Measurements from ENCODE around the gene TMEM245.

The TMEM245 gene

DNA sequence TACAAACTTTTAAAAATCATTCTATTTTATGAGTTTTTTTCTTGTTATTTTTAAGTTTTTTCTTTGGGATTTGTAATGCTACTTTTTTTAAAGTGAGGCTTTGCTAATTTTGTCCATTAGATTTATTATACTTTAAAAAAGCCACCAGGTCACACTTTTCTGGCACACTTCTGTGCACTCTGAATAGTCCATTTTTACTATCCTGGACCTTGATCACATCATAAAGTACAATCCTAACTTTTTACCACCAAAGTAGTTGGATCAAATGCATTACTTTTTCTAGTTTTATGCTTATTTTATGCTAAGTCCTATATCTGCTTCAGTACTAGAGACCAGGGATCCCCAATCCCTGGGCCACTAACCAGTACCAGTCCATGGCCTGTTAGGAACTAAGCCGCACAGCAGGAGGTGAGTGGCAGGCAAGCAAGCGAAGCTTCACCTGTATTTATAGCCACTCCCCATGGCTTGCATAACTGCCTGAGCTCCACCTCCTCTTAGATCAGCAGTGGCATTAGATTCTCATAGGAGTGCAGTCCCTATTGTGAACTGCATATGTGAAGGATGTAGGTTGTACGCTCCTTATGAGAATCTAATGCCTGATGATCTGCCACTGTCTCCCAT lies 31.3 kb upstream of the TMEM245 start:
- H3K9ac ChIP-seq (ENCODE audit: low read depth, low read length, poor library complexity): no peak overlapping the region
- H2BK5ac ChIP-seq (ENCODE audit: low read length): no peak overlapping the region
- no peak overlapping the region for H2BK120ac ChIP-seq (ENCODE audit: low read depth, low read length)
- no peak overlapping the region for H2BK12ac ChIP-seq (ENCODE audit: low read length)
- no CpG with 5 or more reads among the region's 3 CpGs for WGBS, 2 donors (ENCODE audit: extremely low coverage in 2 of 2, insufficient read length in 2 of 2, insufficient replicate concordance in 1 of 2)
- H4K91ac ChIP-seq (ENCODE audit: low read depth, low read length, poor library complexity): no peak overlapping the region
- no peaks in the 10 kb centered on the region for H3K36me3 ChIP-seq (replicated peaks in 1 of 2; ENCODE audit: control insufficient read depth in 2 of 2, insufficient read depth in 2 of 2, low read length in 2 of 2)
- no peaks in the 10 kb centered on the region for H3K79me1 ChIP-seq (ENCODE audit: low read depth, low read length)
- peaks cover 0 to 18% of the 10 kb centered on the region in 2 donors for H3K9me3 ChIP-seq (replicated peaks in 1 of 2; ENCODE audit: control insufficient read depth in 2 of 2, insufficient read depth in 1 of 2, low read depth in 1 of 2, low read length in 2 of 2)
- H3K4ac ChIP-seq (ENCODE audit: low read length): no peak overlapping the region
- H2BK15ac ChIP-seq (ENCODE audit: low read length): no peak overlapping the region
- peaks cover 0 to 32% (median 0%) of the 10 kb centered on the region in 3 experiments for H3K27me3 ChIP-seq (ENCODE audit: control insufficient read depth in 3 of 3, insufficient read depth in 3 of 3, low read depth in 1 of 3, low read length in 3 of 3)
- no peak overlapping the region for H3K4me3 ChIP-seq (ENCODE audit: low read length in 2 of 2)
- H3K23ac ChIP-seq (ENCODE audit: low read depth, low read length, poor library complexity): no peak overlapping the region
- DNase-seq (ENCODE audit: low spot score): no peak
- no peak overlapping the region for H2AK5ac ChIP-seq (ENCODE audit: low read depth, low read length)
- no peak overlapping the region for H4K8ac ChIP-seq (ENCODE audit: low read depth, low read length)
- H3K18ac ChIP-seq (ENCODE audit: low read length): no peak overlapping the region
- no peak overlapping the region for H3K4me2 ChIP-seq (ENCODE audit: insufficient read depth, low read length, poor library complexity, severe bottlenecking)
- H3K14ac ChIP-seq (ENCODE audit: low read length): no peak overlapping the region
- no peak overlapping the region for H3K27ac ChIP-seq (replicated peaks; ENCODE audit: low read length)
- no peak overlapping the region for H2AFZ ChIP-seq (ENCODE audit: low read length)
- no peaks in the 10 kb centered on the region for H3K4me1 ChIP-seq (ENCODE audit: control insufficient read depth in 2 of 2, insufficient read depth in 1 of 2, low read depth in 1 of 2, low read length in 2 of 2)

- H3K23ac ChIP-seq (ENCODE audit: low read depth, low read length, poor library complexity): no peak overlapping the region
- H3K27me3 ChIP-seq (ENCODE audit: control insufficient read depth in 3 of 3, insufficient read depth in 3 of 3, low read depth in 1 of 3, low read length in 3 of 3): peaks cover 0 to 29% (median 0%) of the 10 kb centered on the region in 3 experiments
- H3K79me1 ChIP-seq (ENCODE audit: low read depth, low read length): no peaks in the 10 kb centered on the region
- H2BK5ac ChIP-seq (ENCODE audit: low read length): no peak overlapping the region
- H2BK12ac ChIP-seq (ENCODE audit: low read length): no peak overlapping the region
- H2AFZ ChIP-seq (ENCODE audit: low read length): no peak overlapping the region
- no peak overlapping the region for H4K91ac ChIP-seq (ENCODE audit: low read depth, low read length, poor library complexity)
- no peak overlapping the region for H3K9ac ChIP-seq (ENCODE audit: low read depth, low read length, poor library complexity)
- no peak overlapping the region for H3K4ac ChIP-seq (ENCODE audit: low read length)
- no CpG with 5 or more reads among the region's 4 CpGs for WGBS, 2 donors (ENCODE audit: extremely low coverage in 2 of 2, insufficient read length in 2 of 2, insufficient replicate concordance in 1 of 2)
- H3K27ac ChIP-seq (replicated peaks; ENCODE audit: low read length): no peak overlapping the region
- H2BK15ac ChIP-seq (ENCODE audit: low read length): no peak overlapping the region
- no peak overlapping the region for H3K18ac ChIP-seq (ENCODE audit: low read length)
- no peak overlapping the region for H2AK5ac ChIP-seq (ENCODE audit: low read depth, low read length)
- peaks cover 0 to 18% of the 10 kb centered on the region in 2 donors for H3K9me3 ChIP-seq (replicated peaks in 1 of 2; ENCODE audit: control insufficient read depth in 2 of 2, insufficient read depth in 1 of 2, low read depth in 1 of 2, low read length in 2 of 2)
- H3K4me1 ChIP-seq (ENCODE audit: control insufficient read depth in 2 of 2, insufficient read depth in 1 of 2, low read depth in 1 of 2, low read length in 2 of 2): no peaks in the 10 kb centered on the region
- no peak for DNase-seq (ENCODE audit: low spot score)
- no peak overlapping the region for H3K14ac ChIP-seq (ENCODE audit: low read length)
- H4K8ac ChIP-seq (ENCODE audit: low read depth, low read length): no peak overlapping the region
- no peak overlapping the region for H3K4me2 ChIP-seq (ENCODE audit: insufficient read depth, low read length, poor library complexity, severe bottlenecking)
- no peak overlapping the region for H2BK120ac ChIP-seq (ENCODE audit: low read depth, low read length)
- no peaks in the 10 kb centered on the region for H3K36me3 ChIP-seq (replicated peaks in 1 of 2; ENCODE audit: control insufficient read depth in 2 of 2, insufficient read depth in 2 of 2, low read length in 2 of 2)
- H3K4me3 ChIP-seq (ENCODE audit: low read length in 2 of 2): no peak overlapping the region
These were observed 30.0 kb upstream of the TMEM245 start for GRCh38 chr9:109149722-109150121.

DNA sequence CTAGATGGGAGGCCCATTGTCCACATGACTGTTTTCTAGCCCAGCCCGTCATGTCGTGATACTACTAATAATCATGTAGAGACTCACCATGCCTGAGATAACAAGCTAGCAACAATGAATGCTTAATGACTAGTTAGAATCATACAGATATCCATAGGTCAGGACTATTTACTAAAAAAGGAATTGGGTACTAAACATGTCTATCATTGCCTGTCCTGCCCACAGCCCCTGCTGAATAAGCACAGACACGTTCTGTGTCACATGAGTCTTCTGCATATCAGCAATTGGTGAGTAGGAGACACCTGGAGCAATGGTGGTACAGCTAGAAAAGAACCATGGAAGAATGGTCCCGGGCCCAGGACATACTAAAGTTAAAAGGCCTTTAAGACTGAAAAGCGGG lies 29.3 kb upstream of the TMEM245 start:
- no peak for DNase-seq (ENCODE audit: low spot score)
- H2BK120ac ChIP-seq (ENCODE audit: low read depth, low read length): no peak overlapping the region
- no peaks in the 10 kb centered on the region for H3K79me1 ChIP-seq (ENCODE audit: low read depth, low read length)
- no peak overlapping the region for H2BK5ac ChIP-seq (ENCODE audit: low read length)
- H2AFZ ChIP-seq (ENCODE audit: low read length): no peak overlapping the region
- no peak overlapping the region for H3K4ac ChIP-seq (ENCODE audit: low read length)
- no peak overlapping the region for H3K14ac ChIP-seq (ENCODE audit: low read length)
- H3K4me1 ChIP-seq (ENCODE audit: control insufficient read depth in 2 of 2, insufficient read depth in 1 of 2, low read depth in 1 of 2, low read length in 2 of 2): no peaks in the 10 kb centered on the region
- no peak overlapping the region for H3K4me3 ChIP-seq (ENCODE audit: low read length in 2 of 2)
- no peak overlapping the region for H4K91ac ChIP-seq (ENCODE audit: low read depth, low read length, poor library complexity)
- no peak overlapping the region for H3K23ac ChIP-seq (ENCODE audit: low read depth, low read length, poor library complexity)
- no peak overlapping the region for H2AK5ac ChIP-seq (ENCODE audit: low read depth, low read length)
- H3K4me2 ChIP-seq (ENCODE audit: insufficient read depth, low read length, poor library complexity, severe bottlenecking): no peak overlapping the region
- peaks cover 0 to 26% (median 0%) of the 10 kb centered on the region in 3 experiments for H3K27me3 ChIP-seq (ENCODE audit: control insufficient read depth in 3 of 3, insufficient read depth in 3 of 3, low read depth in 1 of 3, low read length in 3 of 3)
- H2BK12ac ChIP-seq (ENCODE audit: low read length): no peak overlapping the region
- no CpG with 5 or more reads among the region's 5 CpGs for WGBS, 2 donors (ENCODE audit: extremely low coverage in 2 of 2, insufficient read length in 2 of 2, insufficient replicate concordance in 1 of 2)
- no peak overlapping the region for H4K8ac ChIP-seq (ENCODE audit: low read depth, low read length)
- peaks cover 0 to 17% of the 10 kb centered on the region in 2 donors for H3K9me3 ChIP-seq (replicated peaks in 1 of 2; ENCODE audit: control insufficient read depth in 2 of 2, insufficient read depth in 1 of 2, low read depth in 1 of 2, low read length in 2 of 2)
- no peak overlapping the region for H2BK15ac ChIP-seq (ENCODE audit: low read length)
- no peak overlapping the region for H3K9ac ChIP-seq (ENCODE audit: low read depth, low read length, poor library complexity)
- H3K36me3 ChIP-seq (replicated peaks in 1 of 2; ENCODE audit: control insufficient read depth in 2 of 2, insufficient read depth in 2 of 2, low read length in 2 of 2): no peaks in the 10 kb centered on the region
- H3K18ac ChIP-seq (ENCODE audit: low read length): no peak overlapping the region
- no peak overlapping the region for H3K27ac ChIP-seq (replicated peaks; ENCODE audit: low read length)

DNA sequence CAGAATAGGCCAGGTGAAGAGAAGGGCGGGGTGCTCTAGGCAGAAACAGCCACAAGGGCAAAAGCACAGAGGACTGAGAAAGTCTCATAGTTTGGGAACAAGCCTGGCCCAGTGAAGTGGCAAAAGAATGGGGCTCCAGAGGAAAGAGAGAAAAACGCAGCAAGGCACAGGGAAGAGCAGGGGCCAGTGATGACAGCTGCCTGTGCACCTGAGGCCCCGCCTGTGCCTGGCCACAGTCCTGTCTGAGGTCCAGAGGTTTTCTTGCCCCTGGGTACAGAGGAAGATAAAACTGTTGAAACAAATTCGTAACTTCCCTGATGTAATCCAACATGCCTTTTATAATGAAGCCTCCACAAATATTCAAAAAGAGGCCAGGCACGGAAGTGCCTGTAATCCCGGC lies 25.3 kb upstream of the TMEM245 start:
- DNase-seq (ENCODE audit: low spot score): no peak
- no peaks in the 10 kb centered on the region for H3K79me1 ChIP-seq (ENCODE audit: low read depth, low read length)
- no peak overlapping the region for H3K4me3 ChIP-seq (ENCODE audit: low read length in 2 of 2)
- WGBS, 2 donors (ENCODE audit: extremely low coverage in 2 of 2, insufficient read length in 2 of 2, insufficient replicate concordance in 1 of 2): no CpG with 5 or more reads among the region's 6 CpGs
- no peak overlapping the region for H2BK5ac ChIP-seq (ENCODE audit: low read length)
- no peak overlapping the region for H3K4me2 ChIP-seq (ENCODE audit: insufficient read depth, low read length, poor library complexity, severe bottlenecking)
- H2BK15ac ChIP-seq (ENCODE audit: low read length): no peak overlapping the region
- no peak overlapping the region for H3K9ac ChIP-seq (ENCODE audit: low read depth, low read length, poor library complexity)
- no peaks in the 10 kb centered on the region for H3K36me3 ChIP-seq (replicated peaks in 1 of 2; ENCODE audit: control insufficient read depth in 2 of 2, insufficient read depth in 2 of 2, low read length in 2 of 2)
- no peak overlapping the region for H4K8ac ChIP-seq (ENCODE audit: low read depth, low read length)
- no peak overlapping the region for H3K18ac ChIP-seq (ENCODE audit: low read length)
- no peak overlapping the region for H3K23ac ChIP-seq (ENCODE audit: low read depth, low read length, poor library complexity)
- H2AK5ac ChIP-seq (ENCODE audit: low read depth, low read length): no peak overlapping the region
- H2BK120ac ChIP-seq (ENCODE audit: low read depth, low read length): no peak overlapping the region
- peaks cover 0 to 21% (median 0%) of the 10 kb centered on the region in 3 experiments for H3K27me3 ChIP-seq (ENCODE audit: control insufficient read depth in 3 of 3, insufficient read depth in 3 of 3, low read depth in 1 of 3, low read length in 3 of 3)
- H3K9me3 ChIP-seq (replicated peaks in 1 of 2; ENCODE audit: control insufficient read depth in 2 of 2, insufficient read depth in 1 of 2, low read depth in 1 of 2, low read length in 2 of 2): no peaks in the 10 kb centered on the region
- no peak overlapping the region for H3K4ac ChIP-seq (ENCODE audit: low read length)
- H3K27ac ChIP-seq (replicated peaks; ENCODE audit: low read length): no peak overlapping the region
- H3K14ac ChIP-seq (ENCODE audit: low read length): no peak overlapping the region
- no peak overlapping the region for H2BK12ac ChIP-seq (ENCODE audit: low read length)
- H2AFZ ChIP-seq (ENCODE audit: low read length): no peak overlapping the region
- no peak overlapping the region for H4K91ac ChIP-seq (ENCODE audit: low read depth, low read length, poor library complexity)
- H3K4me1 ChIP-seq (ENCODE audit: control insufficient read depth in 2 of 2, insufficient read depth in 1 of 2, low read depth in 1 of 2, low read length in 2 of 2): no peaks in the 10 kb centered on the region

Measured in neuronal stem cell (in vitro differentiated cells).